NCI-H1417 treated with DMSO at 0.1 percent for 48 hours (cell line): ENCODE measurements around the gene KSR1.

Source experiments
- DNase-seq: peaks from one replicate; lab custom pipeline; 2025; lab: John Stamatoyannopoulos, UW

KSR1 gene

GRCh38 chr17:27535178-27535928 is 79.1 kb downstream of the KSR1 start:
- no peak for DNase-seq

DNA sequence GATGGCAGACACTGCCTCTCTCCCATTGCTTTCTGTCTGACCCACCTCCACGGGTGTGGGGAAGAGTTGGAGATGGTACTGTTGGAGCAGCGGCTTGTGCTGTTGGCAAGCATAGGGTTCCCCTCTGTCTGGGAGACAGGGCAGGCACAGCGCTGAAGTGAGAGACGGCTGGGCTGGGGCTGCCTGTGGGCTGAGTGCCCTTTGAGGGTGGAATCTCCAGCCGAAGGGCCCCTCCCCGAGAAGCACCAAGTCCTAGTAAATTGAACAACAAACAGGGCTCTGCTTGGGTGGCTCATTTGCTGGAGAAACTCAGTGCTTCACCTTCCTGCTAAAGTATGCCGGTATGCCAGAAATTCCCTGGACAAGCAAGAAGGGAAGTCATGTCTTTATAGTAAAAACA is 79.7 kb downstream of the KSR1 start:
- DNase-seq, result no peak

GRCh38 chr17:27536781-27537180 is 80.5 kb downstream of the KSR1 start:
- DNase-seq, result no peak

- DNase-seq, result no peak
Measured at GRCh38 chr17:27538156-27538955, 82.1 kb downstream of the KSR1 start.

GRCh38 chr17:27539152-27539551 is 82.9 kb downstream of the KSR1 start:
- DNase-seq, result no peak

- DNase-seq, result no peak
Measured at GRCh38 chr17:27539794-27540317, 83.6 kb downstream of the KSR1 start.

DNA sequence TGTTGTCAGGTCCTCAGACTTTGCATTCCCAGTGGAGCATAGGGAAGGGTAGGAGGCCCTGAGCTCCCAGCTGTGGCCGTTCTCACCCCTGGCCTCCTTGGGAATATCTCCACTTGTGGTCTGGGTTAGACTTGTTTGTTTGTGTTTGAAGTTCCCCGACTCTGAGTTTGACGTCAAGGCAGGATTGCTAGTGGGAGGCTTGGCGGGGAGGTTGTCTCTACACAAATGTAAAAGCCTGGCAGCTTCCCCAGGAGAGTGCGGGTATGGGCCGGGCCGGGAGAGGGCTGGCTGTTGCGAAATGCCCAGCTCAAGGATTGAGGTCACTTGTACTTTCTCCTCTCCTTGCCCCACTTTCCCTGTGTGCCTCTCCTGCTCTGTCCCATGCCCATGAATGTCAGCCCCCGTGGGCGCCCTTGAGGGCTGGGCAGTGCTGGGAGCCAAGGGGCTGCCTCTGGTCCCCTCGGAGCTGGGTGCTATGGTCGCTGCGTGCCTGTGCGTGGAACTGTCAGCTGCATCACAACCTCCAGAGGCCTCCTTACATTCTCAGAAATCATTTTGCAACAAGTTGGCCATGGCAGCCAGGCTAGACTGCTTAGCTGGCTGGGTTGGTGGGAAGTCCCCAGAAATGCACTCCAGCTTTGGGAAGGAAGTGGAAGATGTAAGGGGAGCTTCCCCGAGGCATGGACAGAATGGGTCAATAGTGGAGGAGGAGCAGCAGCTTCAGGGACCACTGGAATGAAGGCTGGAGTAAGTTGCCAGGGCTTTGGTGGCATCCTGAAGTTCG is 84.3 kb downstream of the KSR1 start:
- DNase-seq, result no peak

DNA sequence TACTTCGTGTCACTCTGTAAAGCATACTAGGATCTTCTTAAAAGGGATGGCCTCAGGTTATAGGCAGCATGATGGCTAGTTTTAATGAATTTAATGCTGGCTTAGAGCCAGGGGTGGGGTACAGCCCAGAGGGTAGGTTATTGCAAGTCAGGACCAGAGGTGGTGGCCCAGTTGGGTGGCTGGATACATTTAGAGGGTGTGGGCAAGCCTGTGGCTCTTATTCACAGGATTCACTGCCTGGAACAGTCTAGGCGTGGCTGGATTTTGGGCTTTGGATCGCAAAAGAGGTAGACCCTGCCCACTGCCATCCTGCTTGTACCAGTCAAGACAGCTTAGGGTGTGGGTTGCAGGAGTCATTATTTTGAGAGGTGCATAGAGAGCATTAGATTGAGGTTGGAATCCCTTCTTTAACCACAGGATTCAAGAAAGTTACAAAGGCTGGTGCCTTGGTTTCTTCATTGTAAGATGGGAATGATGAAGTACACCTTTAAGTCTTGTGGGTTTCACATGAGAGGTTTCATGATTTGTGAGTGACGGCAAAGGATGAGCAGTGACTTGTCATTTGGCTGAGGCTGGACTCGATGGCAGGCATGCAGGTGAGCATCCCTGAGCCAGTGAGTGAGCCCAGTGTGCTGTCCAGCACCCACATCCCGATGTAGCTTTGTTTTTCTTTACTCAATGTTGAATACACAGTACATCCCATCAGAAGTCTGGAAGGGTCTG is 85.2 kb downstream of the KSR1 start:
- DNase-seq, result no peak

- no peak for DNase-seq
Measured at GRCh38 chr17:27542841-27543463, 86.7 kb downstream of the KSR1 start.

DNA sequence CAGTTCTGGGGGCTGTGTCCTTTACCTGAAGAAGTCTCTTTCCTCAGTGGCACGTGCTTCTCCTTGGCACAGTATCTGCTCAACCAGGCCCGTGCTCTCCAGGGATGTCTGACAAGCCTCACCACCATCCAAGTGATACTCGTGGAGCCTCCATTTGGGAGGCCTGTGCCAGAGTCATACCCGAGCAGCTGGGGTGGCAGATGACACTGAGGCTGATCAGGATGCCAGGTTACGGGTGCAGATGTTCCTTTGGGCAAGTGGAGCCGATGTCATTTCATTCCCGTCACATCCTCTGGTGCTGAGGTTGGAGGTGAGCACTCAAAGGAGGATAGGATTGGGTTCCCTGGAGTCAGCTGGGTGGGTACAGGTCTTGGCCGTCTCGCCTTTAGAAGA is 87.2 kb downstream of the KSR1 start:
- no peak for DNase-seq

- no peak for DNase-seq
Measured at GRCh38 chr17:27543958-27544349, 87.7 kb downstream of the KSR1 start.

- DNase-seq, result no peak
Measured at GRCh38 chr17:27544350-27545131, 88.3 kb downstream of the KSR1 start.

DNA sequence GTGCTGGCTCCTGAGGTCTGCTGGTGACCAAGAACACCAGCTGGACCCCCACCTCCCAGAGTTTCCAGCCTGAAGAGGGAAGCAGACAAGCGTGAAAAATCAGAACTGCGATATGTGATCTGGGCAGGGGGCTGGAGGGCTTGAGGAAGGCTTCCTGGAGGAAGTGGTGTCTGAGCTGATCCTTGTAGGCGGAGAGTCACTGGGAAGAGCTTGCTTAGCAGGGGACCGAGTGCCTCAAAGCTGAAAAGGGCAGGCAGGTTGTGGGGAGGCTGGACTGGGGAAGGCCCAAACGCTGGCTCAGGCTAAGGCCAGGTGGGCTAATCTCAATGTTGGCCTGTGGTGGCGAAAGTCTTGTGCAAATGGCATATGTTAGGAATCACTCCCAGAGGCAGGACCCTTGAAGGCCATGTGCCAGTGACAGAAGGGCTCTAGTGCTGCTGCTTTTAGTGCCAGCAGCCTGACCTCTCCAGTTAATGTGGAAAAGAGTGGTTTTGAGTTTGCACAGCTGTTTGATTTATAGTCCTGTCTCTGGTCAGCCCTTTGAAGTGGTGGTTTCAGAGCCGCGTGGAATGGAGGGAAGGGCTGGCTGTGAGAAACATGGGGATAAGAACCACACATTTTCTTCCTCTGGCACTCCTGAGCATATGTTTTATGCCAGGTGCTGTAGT is 89.4 kb downstream of the KSR1 start:
- peak; percentile 67 for DNase-seq

GRCh38 chr17:27546624-27547300 is 90.5 kb downstream of the KSR1 start:
- no peak for DNase-seq

GRCh38 chr17:27547301-27547683 is 91.0 kb downstream of the KSR1 start:
- no peak for DNase-seq

DNA sequence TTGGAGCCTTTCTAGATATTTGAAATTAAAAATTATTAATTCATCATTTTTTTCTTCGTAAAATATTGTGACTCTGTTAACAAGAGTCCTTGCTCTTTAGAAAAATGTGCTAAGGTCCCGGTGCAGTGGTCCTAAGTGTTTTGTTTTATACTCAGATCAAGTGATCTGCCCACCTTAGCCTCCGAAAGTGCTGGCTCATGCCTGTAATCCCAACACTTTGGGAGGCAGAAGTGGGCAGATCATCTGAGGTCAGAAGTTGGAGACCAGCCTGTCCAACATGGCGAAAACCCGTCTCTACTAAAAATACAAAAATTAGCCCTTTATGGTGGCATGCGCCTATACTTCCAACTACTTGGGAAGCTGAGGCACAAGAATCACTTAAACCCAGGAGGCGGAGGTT is 92.1 kb downstream of the KSR1 start:
- no peak for DNase-seq

GRCh38 chr17:27549251-27549893 is 93.1 kb downstream of the KSR1 start:
- DNase-seq, result no peak

DNA sequence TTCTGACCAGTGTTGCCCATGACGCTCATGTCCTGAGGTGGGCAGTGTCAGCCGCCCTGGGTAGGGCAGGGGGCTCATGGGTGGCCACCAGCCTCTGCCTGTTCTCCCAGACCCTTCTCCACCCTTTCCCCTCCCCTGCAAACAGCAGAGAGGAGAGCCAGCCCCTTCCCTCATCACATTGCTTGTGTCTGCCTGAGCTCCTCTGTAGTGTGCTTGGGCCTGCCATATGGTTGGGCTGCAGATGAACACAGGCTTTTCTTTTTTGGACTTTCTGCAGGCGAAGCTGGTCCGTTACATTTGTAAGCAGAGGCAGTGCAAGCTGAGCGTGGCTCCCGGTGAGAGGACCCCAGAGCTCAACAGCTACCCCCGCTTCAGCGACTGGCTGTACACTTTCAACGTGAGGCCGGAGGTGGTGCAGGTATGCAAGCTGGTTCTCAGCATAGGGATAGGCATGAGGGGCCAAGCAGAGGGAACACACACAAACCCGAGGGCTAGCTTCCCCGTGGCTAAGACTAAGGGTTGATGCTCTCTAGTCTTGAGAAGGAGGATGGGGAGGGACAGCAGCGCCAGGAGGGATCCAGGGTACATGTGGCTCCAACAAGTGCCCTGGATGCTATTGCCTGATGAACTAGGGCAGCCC is 94.2 kb downstream of the KSR1 start:
- no peak for DNase-seq
